Mucosa of descending colon (tissue), 3 donors: ENCODE data around the gene BDKRB1. TPM values are rescaled to one million over a fixed set of nuclear protein-coding genes. Genes with fewer than 3 reads are reported as not detected.

Source experiments
- ATAC-seq: fragments of 200-7000 bp; cut with Tn5 transposase; one replicate; pipeline ENCODE4 v1.9.1; 2020; ENCODE audit warnings: mild to moderate bottlenecking, moderate library complexity
- DNase-seq, 3 donors: peaks; one replicate each; pipeline ENCODE4 v3.0.0-alpha.2; 2020
- H3K36me3 ChIP-seq: fragments of 200-600 bp; one replicate; pipeline ENCODE4 v1.8.0; 2021; ENCODE audit warnings: low read depth, mild to moderate bottlenecking
- H3K4me1 ChIP-seq: fragments of 200-600 bp; one replicate; pipeline ENCODE4 v1.8.0; 2021; ENCODE audit warnings: low read depth, mild to moderate bottlenecking
- H3K4me3 ChIP-seq: fragments of 200-600 bp; one replicate; pipeline ENCODE4 v1.8.0; 2021; ENCODE audit warnings: mild to moderate bottlenecking
- H3K9me3 ChIP-seq: fragments of 200-600 bp; one replicate; pipeline ENCODE4 v1.8.0; 2021; ENCODE audit warnings: mild to moderate bottlenecking
- CTCF ChIP-seq: fragments of 200-600 bp; IDR thresholded peaks from one replicate; pipeline ENCODE4 v1.8.0; 2022; ENCODE audit warnings: antibody characterized with exemption, mild to moderate bottlenecking
- intact Hi-C, 2 donors: fragments of 100-400 bp; cut with DNase I in 1 of 2; cut with micrococcal nuclease in 1 of 2; formaldehyde crosslinking; loops; one replicate each; pipeline versions ENCODE4 v1.11.0 to v1.11.1; 2022; cut with DNase I, micrococcal nuclease
- total RNA-seq, 3 donors: library from RNA; stranded (reverse); fragmentation: NEBNext Ultra II Directional in 2 of 3; extraction: Animal tissue kit (Norgen Biotek cat#: 25700) in 2 of 3; gene quantifications; one replicate each; pipeline versions ENCODE4 v1.2.1 to v1.2.4, GENCODE V29; 2021 to 2023
- donor health status: DM: no; HTN: no; CAD: no; lungs with moderate emphysema.
- donor health status: DM: no; HTN: no; CAD: no.
- donor health status: DM: no; HTN: yes; CAD: no.

BDKRB1 gene
- total RNA-seq, 3 donors from 2014 or later = 6.1 to 10.6 (median 7.7) TPM

- H3K9me3 ChIP-seq = no peaks in the 10 kb centered on the region
- H3K36me3 ChIP-seq = no peaks in the 10 kb centered on the region
- no peak for TF ChIP-seq CTCF
- intact Hi-C loops = no loop called here
- DNase-seq = no peak
- ATAC-seq = no peak
- H3K4me1 ChIP-seq = no peaks in the 10 kb centered on the region
- H3K4me3 ChIP-seq = no peak overlapping the region
Observed at GRCh38 chr14:96212896-96213295, 43.1 kb upstream of the BDKRB1 start.

- DNase-seq (no peak), ATAC-seq (peak; percentile 17)
- no peaks in the 10 kb centered on the region for H3K4me1 ChIP-seq
- H3K36me3 ChIP-seq = no peaks in the 10 kb centered on the region
- no peak for TF ChIP-seq CTCF
- intact Hi-C loops = no loop called here
- no peaks in the 10 kb centered on the region for H3K9me3 ChIP-seq
- H3K4me3 ChIP-seq = no peak overlapping the region
Observed at GRCh38 chr14:96213871-96214465, 42.0 kb upstream of the BDKRB1 start.

- Histone ChIP-seq H3K36me3 (no peaks in the 10 kb centered on the region), H3K9me3 (no peaks in the 10 kb centered on the region), H3K4me1 (no peaks in the 10 kb centered on the region), H3K4me3 (no peak overlapping the region)
- intact Hi-C loops = no loop called here
- no peak for ATAC-seq
- no peak for DNase-seq
- TF ChIP-seq CTCF = no peak
Observed at GRCh38 chr14:96214793-96215192, 41.2 kb upstream of the BDKRB1 start.

- H3K4me1 ChIP-seq = no peaks in the 10 kb centered on the region
- no peak for TF ChIP-seq CTCF
- H3K4me3 ChIP-seq = no peak overlapping the region
- no peaks in the 10 kb centered on the region for H3K9me3 ChIP-seq
- intact Hi-C loops = no loop called here
- ATAC-seq (no peak), DNase-seq (no peak)
- H3K36me3 ChIP-seq = no peaks in the 10 kb centered on the region
Observed at GRCh38 chr14:96215452-96216244, 40.4 kb upstream of the BDKRB1 start.

GRCh38 chr14:96216627-96217026 is 39.4 kb upstream of the BDKRB1 start:
- Histone ChIP-seq H3K9me3 (no peaks in the 10 kb centered on the region), H3K36me3 (no peaks in the 10 kb centered on the region), H3K4me1 (no peaks in the 10 kb centered on the region), H3K4me3 (no peak overlapping the region)
- TF ChIP-seq CTCF = no peak
- no peak for DNase-seq
- intact Hi-C loops = no loop called here
- ATAC-seq = no peak
